K562 (cell line): ENCODE results near the gene AGRN. TPM values are rescaled to one million over a fixed set of nuclear protein-coding genes. Genes with fewer than 3 reads are reported as not detected.

ENCODE experiments used
- DMBX1 ChIP-seq: fragments of 250-450 bp; sonication (Bioruptor Pico); IDR thresholded peaks from 2 replicates; pipeline ENCODE4 v1.8.0; 2022; ENCODE audit warnings: inconsistent platforms, mild to moderate bottlenecking, moderate library complexity, borderline replicate concordance
- ELF1 ChIP-seq: fragments of 200-800 bp; sonication (Bioruptor generic); IDR thresholded peaks from 2 replicates; pipeline ENCODE4 v1.6.1; 2016; ENCODE audit warnings: missing genetic modification characterization, missing compliant biosample characterization
- ESRRA ChIP-seq: fragments of 450-650 bp; IDR thresholded peaks from 2 replicates; pipeline ENCODE4 v1.6.1; 2014; ENCODE audit warnings: low read depth, mild to moderate bottlenecking, moderate library complexity, borderline replicate concordance
- GATA2 ChIP-seq: sonication (generic); formaldehyde crosslinking; IDR thresholded peaks from 2 replicates; pipeline ENCODE4 v1.4.0; 2020; ENCODE audit warnings: mild to moderate bottlenecking, missing genetic modification reagents
- KDM2B ChIP-seq: fragments of 250-450 bp; sonication (Bioruptor Pico); IDR thresholded peaks from 2 replicates; pipeline ENCODE4 v1.8.0; 2021; ENCODE audit warnings: mild to moderate bottlenecking, moderate library complexity
- POLR2AphosphoS2 ChIP-seq: IDR thresholded peaks from 2 replicates; pipeline ENCODE4 v1.6.1; 2012; ENCODE audit warnings: low read length, improper control_type of control experiment
- ZC3H8 ChIP-seq: fragments of 450-650 bp; IDR thresholded peaks from 2 replicates; pipeline ENCODE4 v1.6.1; 2017
- ZNF707 ChIP-seq: fragments of 250-450 bp; sonication (Bioruptor Pico); conservative IDR thresholded peaks from 2 replicates; pipeline ENCODE4 v1.8.0; 2022; ENCODE audit warnings: inconsistent platforms, mild to moderate bottlenecking, moderate library complexity
- polyA plus RNA-seq, 8 experiments: library from polyadenylated mRNA; depleted of rRNA in 4 of 8; stranded (reverse) in 5 of 8; unstranded in 3 of 8; fragments of >200 nt; fragmentation: Nextera tagmentation in 2 of 8; fragmentation: Illumina TruSeq in 1 of 8; extraction: Ambion mirVana in 2 of 8; extraction: Trizol in 1 of 8; gene quantifications; 2 replicates each; pipeline versions ENCODE4 v1.2.1 to v1.2.3, GENCODE V29; 2011 to 2014; ENCODE audit warnings: inconsistent platforms in 1 of 8, missing spikeins in 1 of 8
- total RNA-seq, 7 experiments: library from RNA; depleted of rRNA in 6 of 7; stranded (reverse); fragments of >200 nt in 6 of 7; fragmentation: Illumina TruSeq in 2 of 7; extraction: Trizol in 2 of 7; gene quantifications; 2 replicates each; pipeline versions ENCODE4 v1.2.1 to v1.2.3, GENCODE V29; 2011 to 2021; ENCODE audit warnings: low replicate concordance in 1 of 7
- TF ChIP-seq, protein P1 (sequence below): fragments of 250-450 bp; sonication (Bioruptor Pico); IDR thresholded peaks from 2 replicates; pipeline ENCODE4 v1.5.0; 2021
- TF ChIP-seq, protein P2 (sequence below): IDR thresholded peaks from 3 replicates; pipeline ENCODE4 v1.6.1; 2011; ENCODE audit warnings: borderline replicate concordance, mild to moderate bottlenecking, moderate library complexity; ENCODE audit not compliant: insufficient read length; ENCODE audit errors: extremely low read depth
- TF ChIP-seq, protein P3 (sequence below), 2 experiments: fragments of 450-650 bp in 1 of 2; sonication (generic) in 1 of 2; formaldehyde crosslinking in 1 of 2; IDR thresholded peaks; 2 replicates each; pipeline versions ENCODE4 v1.7.1 to v1.9.0; 2016 to 2022; ENCODE audit warnings: inconsistent platforms in 1 of 2, mild to moderate bottlenecking in 1 of 2, missing genetic modification reagents in 1 of 2
- TF ChIP-seq, protein P4 (sequence below): sonication (generic); formaldehyde crosslinking; IDR thresholded peaks from 2 replicates; pipeline ENCODE4 v1.8.1; 2023; ENCODE audit warnings: mild to moderate bottlenecking, missing genetic modification reagents, moderate library complexity

The AGRN gene
- total and polyA plus RNA-seq, 9 of the 15 experiments (the other 6 are each of a cell fraction or from before 2014, with no cell fraction given): 0.04 to 111 (median 18.1) TPM

DNA sequence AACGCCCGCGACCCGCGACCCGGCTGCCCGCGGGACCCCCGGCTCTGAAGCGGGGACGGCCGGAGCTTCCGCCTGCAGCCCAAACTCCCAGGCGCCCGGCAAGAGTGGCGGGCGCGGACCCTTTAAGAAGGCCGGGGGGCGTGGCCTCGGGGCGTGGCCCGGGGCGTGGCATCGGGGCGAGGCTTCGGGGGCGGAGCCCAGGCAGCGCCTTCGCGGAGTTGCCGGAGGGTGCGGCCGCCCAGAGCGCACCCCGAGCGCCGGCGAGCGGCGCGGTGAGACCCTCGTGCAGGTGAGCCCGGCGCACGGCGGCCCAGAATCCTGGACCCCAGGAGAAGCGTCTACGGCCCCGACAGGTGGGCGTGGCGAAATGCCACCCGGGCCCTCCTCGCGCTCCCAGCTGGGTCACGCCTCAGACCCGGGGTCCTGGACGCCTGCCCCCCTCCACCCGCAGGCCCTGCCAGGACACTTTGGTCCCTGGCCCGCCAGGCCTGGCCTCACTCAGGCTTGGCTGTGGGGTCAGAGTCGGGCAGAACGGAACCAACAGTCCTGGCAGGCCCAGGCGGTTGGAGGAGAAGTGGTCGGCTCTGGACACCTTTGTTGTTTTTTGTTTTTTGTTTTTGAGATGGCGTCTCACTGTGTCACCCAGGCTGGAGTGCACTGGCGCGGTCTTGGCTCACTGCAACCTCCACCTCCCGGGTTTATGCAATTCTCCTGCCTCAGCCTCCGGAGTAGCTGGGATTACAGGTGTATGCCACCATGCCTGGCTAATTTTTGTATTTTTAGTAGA lies 39.8 kb downstream of the AGRN start (continued):
- TF ChIP-seq DMBX1 (CRISPR knock-in tag) (no peak), ESRRA (no peak), ZC3H8 (no peak), KDM2B (peak; percentile 85; the same call in 1 of the 2 replicates), GATA2 (CRISPR knock-in tag) (no peak), ELF1 (tag) (0 out of 2 replicates have a peak, but pooled peaks have one; percentile 1), ZNF707 (CRISPR knock-in tag) (no peak), POLR2AphosphoS2 (no peak)
- TF ChIP-seq, protein P1, sequence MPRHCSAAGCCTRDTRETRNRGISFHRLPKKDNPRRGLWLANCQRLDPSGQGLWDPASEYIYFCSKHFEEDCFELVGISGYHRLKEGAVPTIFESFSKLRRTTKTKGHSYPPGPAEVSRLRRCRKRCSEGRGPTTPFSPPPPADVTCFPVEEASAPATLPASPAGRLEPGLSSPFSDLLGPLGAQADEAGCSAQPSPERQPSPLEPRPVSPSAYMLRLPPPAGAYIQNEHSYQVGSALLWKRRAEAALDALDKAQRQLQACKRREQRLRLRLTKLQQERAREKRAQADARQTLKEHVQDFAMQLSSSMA (CRISPR knock-in tag): no peak
- TF ChIP-seq, protein P2, sequence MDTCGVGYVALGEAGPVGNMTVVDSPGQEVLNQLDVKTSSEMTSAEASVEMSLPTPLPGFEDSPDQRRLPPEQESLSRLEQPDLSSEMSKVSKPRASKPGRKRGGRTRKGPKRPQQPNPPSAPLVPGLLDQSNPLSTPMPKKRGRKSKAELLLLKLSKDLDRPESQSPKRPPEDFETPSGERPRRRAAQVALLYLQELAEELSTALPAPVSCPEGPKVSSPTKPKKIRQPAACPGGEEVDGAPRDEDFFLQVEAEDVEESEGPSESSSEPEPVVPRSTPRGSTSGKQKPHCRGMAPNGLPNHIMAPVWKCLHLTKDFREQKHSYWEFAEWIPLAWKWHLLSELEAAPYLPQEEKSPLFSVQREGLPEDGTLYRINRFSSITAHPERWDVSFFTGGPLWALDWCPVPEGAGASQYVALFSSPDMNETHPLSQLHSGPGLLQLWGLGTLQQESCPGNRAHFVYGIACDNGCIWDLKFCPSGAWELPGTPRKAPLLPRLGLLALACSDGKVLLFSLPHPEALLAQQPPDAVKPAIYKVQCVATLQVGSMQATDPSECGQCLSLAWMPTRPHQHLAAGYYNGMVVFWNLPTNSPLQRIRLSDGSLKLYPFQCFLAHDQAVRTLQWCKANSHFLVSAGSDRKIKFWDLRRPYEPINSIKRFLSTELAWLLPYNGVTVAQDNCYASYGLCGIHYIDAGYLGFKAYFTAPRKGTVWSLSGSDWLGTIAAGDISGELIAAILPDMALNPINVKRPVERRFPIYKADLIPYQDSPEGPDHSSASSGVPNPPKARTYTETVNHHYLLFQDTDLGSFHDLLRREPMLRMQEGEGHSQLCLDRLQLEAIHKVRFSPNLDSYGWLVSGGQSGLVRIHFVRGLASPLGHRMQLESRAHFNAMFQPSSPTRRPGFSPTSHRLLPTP: no peak
- TF ChIP-seq, protein P3, sequence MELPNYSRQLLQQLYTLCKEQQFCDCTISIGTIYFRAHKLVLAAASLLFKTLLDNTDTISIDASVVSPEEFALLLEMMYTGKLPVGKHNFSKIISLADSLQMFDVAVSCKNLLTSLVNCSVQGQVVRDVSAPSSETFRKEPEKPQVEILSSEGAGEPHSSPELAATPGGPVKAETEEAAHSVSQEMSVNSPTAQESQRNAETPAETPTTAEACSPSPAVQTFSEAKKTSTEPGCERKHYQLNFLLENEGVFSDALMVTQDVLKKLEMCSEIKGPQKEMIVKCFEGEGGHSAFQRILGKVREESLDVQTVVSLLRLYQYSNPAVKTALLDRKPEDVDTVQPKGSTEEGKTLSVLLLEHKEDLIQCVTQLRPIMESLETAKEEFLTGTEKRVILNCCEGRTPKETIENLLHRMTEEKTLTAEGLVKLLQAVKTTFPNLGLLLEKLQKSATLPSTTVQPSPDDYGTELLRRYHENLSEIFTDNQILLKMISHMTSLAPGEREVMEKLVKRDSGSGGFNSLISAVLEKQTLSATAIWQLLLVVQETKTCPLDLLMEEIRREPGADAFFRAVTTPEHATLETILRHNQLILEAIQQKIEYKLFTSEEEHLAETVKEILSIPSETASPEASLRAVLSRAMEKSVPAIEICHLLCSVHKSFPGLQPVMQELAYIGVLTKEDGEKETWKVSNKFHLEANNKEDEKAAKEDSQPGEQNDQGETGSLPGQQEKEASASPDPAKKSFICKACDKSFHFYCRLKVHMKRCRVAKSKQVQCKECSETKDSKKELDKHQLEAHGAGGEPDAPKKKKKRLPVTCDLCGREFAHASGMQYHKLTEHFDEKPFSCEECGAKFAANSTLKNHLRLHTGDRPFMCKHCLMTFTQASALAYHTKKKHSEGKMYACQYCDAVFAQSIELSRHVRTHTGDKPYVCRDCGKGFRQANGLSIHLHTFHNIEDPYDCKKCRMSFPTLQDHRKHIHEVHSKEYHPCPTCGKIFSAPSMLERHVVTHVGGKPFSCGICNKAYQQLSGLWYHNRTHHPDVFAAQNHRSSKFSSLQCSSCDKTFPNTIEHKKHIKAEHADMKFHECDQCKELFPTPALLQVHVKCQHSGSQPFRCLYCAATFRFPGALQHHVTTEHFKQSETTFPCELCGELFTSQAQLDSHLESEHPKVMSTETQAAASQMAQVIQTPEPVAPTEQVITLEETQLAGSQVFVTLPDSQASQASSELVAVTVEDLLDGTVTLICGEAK (IDR thresholded peaks at IDR 0.05): no peak
- TF ChIP-seq, protein P3 (CRISPR knock-in tag; IDR thresholded peaks at IDR 0.05): no peak
- TF ChIP-seq, protein P4, sequence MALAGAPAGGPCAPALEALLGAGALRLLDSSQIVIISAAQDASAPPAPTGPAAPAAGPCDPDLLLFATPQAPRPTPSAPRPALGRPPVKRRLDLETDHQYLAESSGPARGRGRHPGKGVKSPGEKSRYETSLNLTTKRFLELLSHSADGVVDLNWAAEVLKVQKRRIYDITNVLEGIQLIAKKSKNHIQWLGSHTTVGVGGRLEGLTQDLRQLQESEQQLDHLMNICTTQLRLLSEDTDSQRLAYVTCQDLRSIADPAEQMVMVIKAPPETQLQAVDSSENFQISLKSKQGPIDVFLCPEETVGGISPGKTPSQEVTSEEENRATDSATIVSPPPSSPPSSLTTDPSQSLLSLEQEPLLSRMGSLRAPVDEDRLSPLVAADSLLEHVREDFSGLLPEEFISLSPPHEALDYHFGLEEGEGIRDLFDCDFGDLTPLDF (CRISPR knock-in tag): no peak
